Stimulated activated CD4-positive, alpha-beta T cell treated with anti-CD3 and anti-CD28 coated beads, Interleukin-2, amount 100 ng/mL, for 4 hours (primary cell): ENCODE results near the gene KRT39.
"Not testable (repeated sequence)": the region's sequence is repeated elsewhere in the genome, so short reads cannot be mapped to it uniquely, and the experiment has no call there.

ENCODE experiments used
- DNase-seq: peaks from one replicate; pipeline ENCODE4 v3.0.0-alpha.2; 2020; ENCODE audit warnings: low read depth

Gene KRT39

GRCh38 chr17:40966848-40967247 is at the start of gene KRT39:
KRT39 (minus strand) TSS chr17:40966948; CDS start chr17:40966856, 92 bp downstream.
- no peak for DNase-seq

GRCh38 chr17:41015454-41015853 is 48.7 kb upstream of the KRT39 start:
- DNase-seq = no peak

GRCh38 chr17:41013606-41014005 is 46.9 kb upstream of the KRT39 start:
- DNase-seq = no peak

DNA sequence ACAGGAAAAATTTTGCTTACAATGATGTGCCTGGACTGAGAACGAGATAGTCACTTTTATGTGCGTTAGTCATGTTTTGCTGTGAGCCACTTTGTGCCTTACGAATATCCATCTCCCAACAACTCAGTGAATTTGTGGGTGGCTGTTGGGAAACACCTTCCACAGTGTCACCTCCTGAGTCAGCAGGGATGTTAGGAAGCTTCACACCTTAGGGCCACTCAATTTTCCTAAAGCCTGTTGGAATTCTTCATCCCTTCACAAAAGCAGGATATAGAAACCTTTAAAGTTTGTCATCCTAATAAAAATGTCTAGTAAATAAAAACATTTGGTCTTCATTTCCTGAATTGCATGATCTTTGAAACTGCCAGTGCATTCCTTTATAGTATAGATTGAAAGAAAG is 46.4 kb upstream of the KRT39 start:
- no peak for DNase-seq

DNA sequence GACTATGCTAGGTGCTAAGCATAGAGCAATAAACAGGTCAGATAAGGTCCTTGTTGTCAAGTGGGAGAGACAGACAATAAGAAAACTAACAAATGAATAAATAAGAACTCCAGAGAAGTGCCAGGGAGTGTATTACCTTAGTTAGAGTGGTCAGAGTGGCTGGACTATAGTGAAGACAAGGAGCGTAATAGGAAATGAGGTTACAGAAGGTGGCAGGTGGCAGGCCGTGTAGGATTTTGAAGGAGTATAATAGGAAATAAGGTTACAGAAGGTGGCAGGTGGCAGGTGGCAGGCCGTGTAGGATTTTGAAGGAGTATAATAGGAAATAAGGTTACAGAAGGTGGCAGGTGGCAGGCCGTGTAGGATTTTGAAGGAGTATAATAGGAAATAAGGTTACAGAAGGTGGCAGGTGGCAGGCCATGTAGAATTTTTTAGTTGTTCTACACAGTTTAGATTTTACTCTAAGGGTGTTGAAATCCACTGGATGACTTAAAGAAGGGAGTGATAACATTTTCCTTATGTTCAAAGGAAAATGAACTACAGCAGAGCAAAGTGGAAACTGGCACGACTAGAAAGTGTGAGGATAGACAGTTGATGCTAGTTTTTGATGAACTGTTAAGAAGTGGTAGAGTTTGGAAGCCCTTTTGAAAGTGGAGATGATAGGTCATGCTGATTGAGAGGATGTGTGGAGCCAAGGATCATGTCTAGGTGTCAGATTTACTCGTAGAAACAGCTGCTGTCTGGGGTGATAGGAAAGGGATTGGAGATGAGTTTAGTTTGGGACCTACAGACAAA is 45.8 kb upstream of the KRT39 start:
- DNase-seq = no peak

- no peak for DNase-seq
Measured at GRCh38 chr17:41010441-41010840, 43.7 kb upstream of the KRT39 start.

GRCh38 chr17:41009936-41010335 is 43.2 kb upstream of the KRT39 start:
- no peak for DNase-seq

DNA sequence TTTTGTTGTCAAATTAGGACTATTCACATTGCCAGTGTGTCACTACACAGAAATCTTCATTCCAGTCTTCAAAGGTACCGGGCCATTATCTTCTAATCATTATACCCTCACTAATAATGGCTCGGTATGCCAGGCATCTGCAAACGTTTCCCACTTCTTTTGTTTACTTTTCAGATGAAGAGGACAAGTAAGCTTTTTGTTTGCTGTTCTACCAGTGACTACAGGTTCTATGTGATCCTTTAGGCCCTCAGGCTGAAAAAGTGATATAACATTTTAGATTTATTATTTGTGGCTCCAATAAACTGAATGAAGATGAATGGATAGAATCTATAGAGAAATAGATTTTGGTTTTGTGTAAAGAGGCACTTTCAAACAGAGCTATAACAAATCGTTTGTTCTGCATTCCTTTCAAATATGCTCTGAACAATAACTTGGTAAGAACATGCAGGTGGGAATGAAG is 42.6 kb upstream of the KRT39 start:
- DNase-seq = no peak

DNA sequence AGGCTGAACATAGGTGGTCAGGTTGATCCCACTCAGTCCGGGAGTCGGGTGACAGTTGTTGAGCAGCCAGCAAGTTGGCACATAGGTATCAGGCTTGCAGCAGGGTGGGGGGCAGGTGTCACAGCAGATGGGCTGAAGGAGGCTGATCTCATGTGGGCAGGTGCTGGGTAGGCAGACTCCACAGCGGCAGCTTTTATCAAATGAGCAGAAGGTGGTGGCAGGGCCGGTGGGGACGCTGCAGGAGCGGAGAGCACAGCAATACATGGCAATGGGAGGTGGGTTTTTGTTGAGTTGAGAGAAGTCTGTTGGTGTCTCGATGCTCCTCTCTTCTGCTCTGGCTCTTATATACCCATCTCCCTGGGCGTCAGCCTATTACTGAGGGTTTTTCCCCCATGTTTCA is 42.1 kb upstream of the KRT39 start, which contains the start of gene KRTAP3-1:
Gene KRTAP3-1, minus strand, starts transcription at position 318 of the 400 bp plus-strand sequence. Its CDS starts 54 bp downstream, at position 264.
- no peak for DNase-seq

GRCh38 chr17:41004397-41004796 is 37.6 kb upstream of the KRT39 start:
- no peak for DNase-seq

DNA sequence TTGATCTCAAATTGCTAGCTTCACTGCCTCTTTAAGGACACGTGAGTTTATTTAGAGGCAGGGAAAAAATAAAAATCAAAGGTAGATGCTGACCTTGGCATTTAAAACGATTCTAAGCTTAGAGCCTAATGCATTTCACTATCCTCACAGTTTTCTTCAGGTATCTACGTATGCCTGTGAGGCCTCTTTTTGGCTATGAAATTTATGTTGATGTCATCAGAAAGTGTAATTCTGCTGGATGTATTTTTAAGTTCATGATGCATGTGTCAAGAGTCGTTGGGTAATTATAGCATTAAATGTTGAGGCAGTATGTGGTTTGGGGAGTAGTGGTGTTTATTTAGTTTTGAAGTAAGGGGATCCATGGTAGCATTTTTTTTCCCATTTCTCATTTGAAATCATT is 37.2 kb upstream of the KRT39 start:
- DNase-seq = no peak

DNA sequence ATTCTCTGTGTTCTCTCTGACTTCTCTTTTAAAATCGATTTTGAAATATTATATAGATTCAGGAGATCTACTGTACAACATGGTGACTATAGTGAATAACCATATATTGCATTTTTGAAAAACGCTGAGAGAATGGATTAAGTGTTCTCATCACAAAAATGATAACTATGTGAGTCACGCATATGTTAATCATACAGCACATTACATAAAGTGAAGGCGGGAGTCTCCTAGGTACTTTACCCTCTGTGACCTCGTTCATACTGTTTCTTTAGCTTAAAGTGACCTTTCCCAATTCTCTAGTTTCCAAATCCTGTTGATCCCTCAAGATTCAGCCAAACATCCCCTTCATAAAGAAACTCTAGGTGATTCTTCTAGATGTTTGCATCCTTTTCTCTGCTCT is 36.1 kb upstream of the KRT39 start:
- no peak for DNase-seq

- no peak for DNase-seq
Measured at GRCh38 chr17:41001795-41002194, 35.0 kb upstream of the KRT39 start.

GRCh38 chr17:40999563-40999962 is 32.8 kb upstream of the KRT39 start, which contains the start of gene KRTAP3-2:
KRTAP3-2 (minus strand) TSS chr17:40999906; CDS start chr17:40999853, 53 bp downstream.
- not testable (repeated sequence) for DNase-seq

GRCh38 chr17:40997361-40997760 is 30.6 kb upstream of the KRT39 start:
- no peak for DNase-seq

- no peak for DNase-seq
Measured at GRCh38 chr17:40996829-40997228, 30.1 kb upstream of the KRT39 start.

- DNase-seq = no peak
Measured at GRCh38 chr17:40995116-40995515, 28.4 kb upstream of the KRT39 start.

- no peak for DNase-seq
Measured at GRCh38 chr17:40993839-40994238, 27.1 kb upstream of the KRT39 start, which contains the start of gene KRTAP3-3. KRTAP3-3 (minus strand) TSS chr17:40994164; CDS start chr17:40994097, 67 bp downstream.

- no peak for DNase-seq
Measured at GRCh38 chr17:40993084-40993483, 26.3 kb upstream of the KRT39 start.

DNA sequence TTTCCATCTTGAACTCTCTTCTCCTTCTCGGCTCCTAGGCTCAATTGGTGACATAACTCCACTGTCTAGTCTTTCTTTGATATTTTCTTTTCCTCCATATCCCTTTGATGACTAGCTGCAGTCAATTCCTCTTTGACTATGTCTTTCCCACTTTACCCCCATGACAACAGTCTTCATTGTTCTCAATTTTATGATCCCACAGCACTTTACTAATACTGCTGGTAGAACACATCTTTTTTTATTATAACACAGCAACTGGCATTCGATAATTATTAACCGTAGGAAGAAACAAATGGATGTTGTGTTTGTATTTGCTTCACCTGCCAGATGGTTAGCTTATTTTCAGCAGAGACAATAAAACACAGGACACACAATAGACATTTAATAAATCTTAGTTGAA is 25.9 kb upstream of the KRT39 start:
- DNase-seq = no peak

GRCh38 chr17:40986920-40987319 is 20.2 kb upstream of the KRT39 start:
- DNase-seq = no peak

DNA sequence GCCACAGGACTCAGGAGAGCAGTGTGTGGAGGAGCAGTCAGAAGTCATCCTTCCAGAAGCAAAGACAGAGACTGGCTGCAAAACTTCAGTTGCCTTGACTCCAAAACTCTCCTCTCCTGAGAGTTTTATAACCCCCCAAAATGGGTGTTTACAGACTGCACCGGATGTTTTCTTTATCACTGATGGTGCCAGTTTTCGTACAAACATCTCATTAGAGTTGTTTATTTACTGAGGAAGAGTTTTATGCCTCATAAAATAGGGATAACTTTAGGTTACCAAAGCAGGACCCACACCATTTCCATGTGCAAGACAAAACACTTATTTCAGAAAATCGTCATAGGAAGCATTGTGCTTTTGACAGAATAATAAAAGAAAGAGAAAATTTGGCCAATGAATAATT is 17.5 kb upstream of the KRT39 start, which contains the start of gene KRT40:
Gene KRT40, minus strand, starts transcription at position 101 of the 400 bp plus-strand sequence. Its CDS starts 53 bp downstream, at position 48.
- no peak for DNase-seq

GRCh38 chr17:40981115-40981514 is 14.4 kb upstream of the KRT39 start:
- DNase-seq = no peak

DNA sequence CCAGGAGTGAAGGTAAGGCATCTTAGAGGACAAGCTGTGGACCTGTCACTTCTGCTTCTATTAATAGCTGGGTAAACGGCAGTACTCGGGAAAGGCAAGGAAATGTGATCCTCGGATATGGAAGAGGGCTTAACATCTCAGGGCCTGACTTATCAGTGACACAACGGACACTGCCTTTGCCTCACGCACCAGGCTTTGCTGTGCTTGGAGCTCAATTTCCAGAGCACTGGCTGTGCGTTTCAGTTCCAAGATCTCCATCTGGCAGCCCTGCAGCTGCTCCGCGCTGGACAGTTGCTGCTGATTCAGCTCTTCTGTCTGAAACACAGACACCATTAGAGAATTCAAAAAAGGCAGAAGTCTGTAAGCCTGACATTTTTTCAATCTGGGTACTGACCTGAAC is 13.8 kb upstream of the KRT39 start:
- no peak for DNase-seq
